Prostate gland (tissue), 2 donors: ENCODE data around the gene COL1A1. TPM values are rescaled to one million over a fixed set of nuclear protein-coding genes. Genes with fewer than 3 reads are reported as not detected.

Source experiments
- DNase-seq: peaks from one replicate; pipeline ENCODE4 v3.0.0-alpha.2; 2019; ENCODE audit warnings: low spot score
- H3K27ac ChIP-seq, 2 donors: fragments of 200-600 bp; sonication (generic); 2 replicates each; pipeline ENCODE4 v1.5.1; 2017 to 2019
- H3K27me3 ChIP-seq: fragments of 200-600 bp; sonication (generic); replicated peaks from 2 replicates; pipeline ENCODE4 v1.5.1; 2019; ENCODE audit not compliant: insufficient read depth
- H3K36me3 ChIP-seq, 2 donors: fragments of 200-600 bp; sonication (generic); 1 replicate in 1 of 2; 2 replicates in 1 of 2; pipeline versions ENCODE4 v1.5.1 to v1.8.1; 2017 to 2019
- H3K4me1 ChIP-seq: fragments of 200-600 bp; sonication (generic); replicated peaks from 2 replicates; pipeline ENCODE4 v1.5.1; 2019
- H3K4me3 ChIP-seq, 2 donors: fragments of 200-600 bp; sonication (generic); 2 replicates each; pipeline ENCODE4 v1.5.1; 2017 to 2019
- H3K9me3 ChIP-seq: fragments of 200-600 bp; sonication (generic); 2 replicates; pipeline ENCODE4 v1.5.1; 2017
- POLR2A ChIP-seq: fragments of 450-650 bp; IDR thresholded peaks from one replicate; pipeline ENCODE4 v1.6.1; 2016; ENCODE audit warnings: antibody characterized with exemption, mild to moderate bottlenecking
- POLR2AphosphoS5 ChIP-seq: sonication (generic); formaldehyde crosslinking; IDR thresholded peaks from one replicate; pipeline ENCODE4 v1.6.1; 2017; ENCODE audit warnings: antibody characterized with exemption
- WGBS: methylation state at CpG from one replicate; pipeline ENCODE4 v1.1.5; 2018; 5-methylcytosine and 5-hydroxymethylcytosine counted together
- intact Hi-C: fragments of 100-400 bp; cut with DNase I; formaldehyde crosslinking; loops from one replicate; pipeline ENCODE4 v1.14.2; 2022
- total RNA-seq, 2 donors: library from RNA; depleted of rRNA; stranded (reverse); fragments of >200 nt; gene quantifications; one replicate each; pipeline ENCODE4 v1.1.0, GENCODE V29; 2016
- TF ChIP-seq, protein P1 (sequence below), 4 experiments: fragments of 200-600 bp in 2 of 4; fragments of 450-650 bp in 2 of 4; sonication (generic) in 2 of 4; IDR thresholded peaks; 1 replicate in 3 of 4; 2 replicates in 1 of 4; pipeline ENCODE4 v1.5.1; 2016 to 2019; ENCODE audit warnings: antibody characterized with exemption in 4 of 4, mild to moderate bottlenecking in 2 of 4, moderate library complexity in 2 of 4

COL1A1 gene
- total RNA-seq, 2 donors from 2014 or later: 21.5 to 81.0 TPM

DNA sequence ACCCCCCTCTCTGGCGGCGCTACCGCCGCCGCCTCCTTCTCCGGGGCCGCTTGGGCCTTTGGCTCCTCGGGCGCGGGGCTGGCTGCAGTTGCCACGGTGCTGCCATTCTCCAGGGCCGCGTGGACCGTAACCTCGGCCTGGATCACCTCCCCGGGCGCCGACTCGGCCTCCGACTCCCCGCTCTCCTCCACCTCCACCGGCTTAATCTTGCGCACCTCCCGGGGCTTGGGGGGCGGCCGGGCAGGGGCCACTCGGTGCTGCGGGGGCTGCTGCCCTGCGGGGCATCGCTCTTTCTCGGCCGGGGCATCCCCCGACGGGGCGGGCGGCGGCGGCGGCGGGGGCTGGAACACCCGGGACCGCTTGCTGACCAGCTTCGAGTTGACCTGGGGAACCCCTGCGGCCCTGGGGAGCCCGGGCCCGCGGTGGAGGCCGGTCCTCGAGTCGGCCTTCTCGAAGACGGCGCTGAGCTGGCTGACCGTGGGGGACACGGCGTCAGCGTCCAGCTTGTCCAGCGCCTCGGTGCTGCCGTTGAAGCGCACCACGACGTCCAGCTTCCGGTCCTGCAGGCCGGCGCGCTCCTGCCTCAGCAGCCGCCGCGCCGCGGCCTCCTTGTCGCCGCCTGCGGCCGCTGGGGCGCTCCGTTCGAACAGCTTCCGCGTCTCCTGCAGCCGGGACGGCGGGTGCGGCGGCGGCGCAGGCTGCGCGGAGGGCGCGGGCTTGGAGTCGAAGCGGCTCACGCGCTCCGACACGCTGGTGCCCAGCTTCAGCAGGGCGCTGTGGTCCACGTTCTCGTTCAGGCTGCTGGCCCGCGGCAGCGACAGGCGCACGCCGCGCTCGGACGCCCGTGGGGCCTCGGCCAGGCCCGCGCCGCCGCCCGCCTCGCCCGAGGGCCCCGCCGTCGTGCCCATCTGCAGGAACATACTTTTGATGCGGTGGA, 51.7 kb downstream of the COL1A1 start:
- DNase-seq: peak; percentile 47
- Histone ChIP-seq H3K27me3 (no peaks in the 10 kb centered on the region), H3K27ac (peak overlapping the region; percentile 77 to 90), H3K4me3 (peak overlapping the region; percentile 69 to 86), H3K36me3 (no peaks in the 10 kb centered on the region), H3K4me1 (peaks cover 19% of the 10 kb centered on the region), H3K9me3 (no peaks in the 10 kb centered on the region)
- intact Hi-C loops: loop anchor here (5.0 to 10.0 kb wide), 2 partner anchors 32 to 55 kb away; partner anchors contain the start of gene PDK2
- TF ChIP-seq, protein P1, sequence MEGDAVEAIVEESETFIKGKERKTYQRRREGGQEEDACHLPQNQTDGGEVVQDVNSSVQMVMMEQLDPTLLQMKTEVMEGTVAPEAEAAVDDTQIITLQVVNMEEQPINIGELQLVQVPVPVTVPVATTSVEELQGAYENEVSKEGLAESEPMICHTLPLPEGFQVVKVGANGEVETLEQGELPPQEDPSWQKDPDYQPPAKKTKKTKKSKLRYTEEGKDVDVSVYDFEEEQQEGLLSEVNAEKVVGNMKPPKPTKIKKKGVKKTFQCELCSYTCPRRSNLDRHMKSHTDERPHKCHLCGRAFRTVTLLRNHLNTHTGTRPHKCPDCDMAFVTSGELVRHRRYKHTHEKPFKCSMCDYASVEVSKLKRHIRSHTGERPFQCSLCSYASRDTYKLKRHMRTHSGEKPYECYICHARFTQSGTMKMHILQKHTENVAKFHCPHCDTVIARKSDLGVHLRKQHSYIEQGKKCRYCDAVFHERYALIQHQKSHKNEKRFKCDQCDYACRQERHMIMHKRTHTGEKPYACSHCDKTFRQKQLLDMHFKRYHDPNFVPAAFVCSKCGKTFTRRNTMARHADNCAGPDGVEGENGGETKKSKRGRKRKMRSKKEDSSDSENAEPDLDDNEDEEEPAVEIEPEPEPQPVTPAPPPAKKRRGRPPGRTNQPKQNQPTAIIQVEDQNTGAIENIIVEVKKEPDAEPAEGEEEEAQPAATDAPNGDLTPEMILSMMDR (IDR thresholded peaks at IDR 0.05): peak in 1 of 4 experiments; percentile 43
- TF ChIP-seq POLR2A: peak; percentile 24
- no peak for TF ChIP-seq POLR2AphosphoS5
- under 1% methylated on average over 85 of the region's 123 CpGs for WGBS

DNA sequence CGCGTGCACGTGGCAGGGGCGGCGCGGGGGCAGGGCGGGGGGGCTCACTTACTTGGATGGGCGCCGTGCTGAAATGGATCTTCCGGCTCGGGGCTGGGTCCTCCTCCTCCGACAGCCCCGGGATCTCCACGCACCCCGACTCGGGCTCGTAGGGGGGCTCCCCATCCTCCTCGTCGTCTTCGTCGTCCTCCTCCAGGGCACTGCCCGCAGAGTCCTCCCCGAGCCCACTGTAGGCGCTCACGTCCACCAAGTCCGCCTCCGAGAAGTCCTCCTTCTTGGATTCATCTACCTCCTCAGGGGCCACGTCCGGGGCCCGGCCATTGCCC, 52.4 kb downstream of the COL1A1 start:
- WGBS: 0% methylated on average over 29 of the region's 30 CpGs
- no peaks in the 10 kb centered on the region for H3K36me3 ChIP-seq
- DNase-seq: no peak
- H3K4me3 ChIP-seq: peak overlapping the region; percentile 69 to 86
- TF ChIP-seq POLR2AphosphoS5 (no peak), POLR2A (peak; percentile 35)
- TF ChIP-seq, protein P1 (IDR thresholded peaks at IDR 0.05): no peak
- no peaks in the 10 kb centered on the region for H3K27me3 ChIP-seq
- peak overlapping the region; percentile 77 to 90 for H3K27ac ChIP-seq
- no peaks in the 10 kb centered on the region for H3K9me3 ChIP-seq
- intact Hi-C loops: no loop called here
- H3K4me1 ChIP-seq: peaks cover 19% of the 10 kb centered on the region

DNA sequence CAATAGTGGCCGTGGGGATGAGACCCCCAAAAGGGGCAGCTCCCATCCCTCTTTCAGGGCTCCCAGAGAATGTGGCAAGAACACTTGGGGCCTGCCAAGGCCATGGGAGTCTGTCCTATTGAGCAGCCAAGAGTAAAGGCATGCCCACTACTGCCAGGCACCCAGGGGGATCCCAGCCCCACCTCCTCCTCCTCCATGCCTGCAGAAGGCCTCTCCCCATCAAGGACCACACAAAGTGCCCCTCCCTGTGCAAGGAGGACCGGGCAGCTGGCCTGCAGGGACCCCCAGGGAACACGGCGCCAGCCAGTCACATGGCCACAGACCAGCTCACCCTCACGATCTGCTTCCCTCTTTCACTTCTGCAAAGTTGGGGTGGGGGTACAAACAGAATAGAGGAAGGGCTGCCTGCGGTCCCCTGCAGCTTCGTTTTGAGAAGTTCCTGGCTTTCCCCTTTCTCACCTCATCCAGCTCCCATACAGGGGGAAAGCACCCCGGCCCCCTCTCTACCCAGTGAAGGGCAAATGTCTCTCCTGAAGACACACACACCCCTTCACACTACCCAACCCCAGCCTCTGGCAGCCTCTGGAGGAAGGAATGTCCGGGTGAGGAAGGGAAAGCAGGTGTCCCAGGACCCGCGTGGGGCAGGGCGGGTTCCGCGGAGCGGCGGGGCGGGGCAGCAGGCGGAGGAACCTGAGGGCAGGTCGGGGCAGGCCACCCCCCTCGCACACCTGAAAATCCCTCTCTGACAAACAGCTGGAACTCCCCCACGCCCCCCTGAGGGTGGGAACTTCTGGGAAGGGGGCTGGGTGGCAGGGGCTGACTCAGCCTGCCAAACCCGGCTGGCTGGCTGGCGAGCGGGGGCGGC, 53.0 kb downstream of the COL1A1 start:
- peak overlapping the region; percentile 77 to 90 for H3K27ac ChIP-seq
- H3K36me3 ChIP-seq: peaks cover 0 to 4% of the 10 kb centered on the region in 2 donors
- 3% methylated on average over 25 of the region's 25 CpGs for WGBS
- TF ChIP-seq POLR2AphosphoS5 (peak; percentile 60), POLR2A (peak; percentile 30)
- TF ChIP-seq, protein P1 (IDR thresholded peaks at IDR 0.05): peak in 1 of 4 experiments; percentile 52
- peak; percentile 83 for DNase-seq
- peaks cover 19% of the 10 kb centered on the region for H3K4me1 ChIP-seq
- no peaks in the 10 kb centered on the region for H3K9me3 ChIP-seq
- no peaks in the 10 kb centered on the region for H3K27me3 ChIP-seq
- peak overlapping the region; percentile 69 to 86 for H3K4me3 ChIP-seq
- intact Hi-C loops: no loop called here

DNA sequence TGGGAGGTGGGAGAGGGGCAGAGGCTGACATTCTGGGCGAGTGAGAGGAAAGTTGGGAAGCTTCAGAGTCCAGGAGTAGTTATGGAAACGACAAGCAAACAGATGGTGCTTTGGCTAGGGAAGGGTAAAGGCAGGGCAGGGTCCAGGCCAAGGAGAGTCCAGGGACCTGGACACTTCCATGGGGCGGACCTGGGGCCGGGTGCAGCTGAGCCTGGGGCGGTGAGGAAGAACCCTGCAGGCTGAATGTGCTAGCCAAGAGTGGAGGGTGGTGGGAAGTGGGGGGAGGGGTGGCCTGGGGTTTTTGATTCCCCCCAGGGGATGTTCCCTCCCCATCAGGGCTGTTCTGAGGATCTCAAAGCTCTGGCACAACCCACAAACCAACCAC, 53.6 kb downstream of the COL1A1 start:
- peak overlapping the region; percentile 69 to 86 for H3K4me3 ChIP-seq
- peaks cover 19% of the 10 kb centered on the region for H3K4me1 ChIP-seq
- H3K36me3 ChIP-seq: peaks cover 0 to 8% of the 10 kb centered on the region in 2 donors
- WGBS: 7% methylated on average over 5 of the region's 5 CpGs
- H3K27ac ChIP-seq: peak overlapping the region; percentile 38 to 90
- H3K27me3 ChIP-seq: no peaks in the 10 kb centered on the region
- intact Hi-C loops: no loop called here
- TF ChIP-seq, protein P1 (IDR thresholded peaks at IDR 0.05): no peak
- TF ChIP-seq POLR2AphosphoS5 (no peak), POLR2A (no peak)
- H3K9me3 ChIP-seq: no peaks in the 10 kb centered on the region
- no peak for DNase-seq
